ENCODE data around the gene ITPK1. TPM values are rescaled to one million over a fixed set of nuclear protein-coding genes. Genes with fewer than 3 reads are reported as not detected.

Gene ITPK1
- total RNA-seq, 2 experiments from 2014 or later = 12.2 to 18.9 TPM

GRCh38 chr14:93002049-93002448 is 113.7 kb downstream of the ITPK1 start:
- no peaks in the 10 kb centered on the region for H3K27me3 Mint-ChIP-seq (ENCODE audit: low read depth)
- H3K4me3 Mint-ChIP-seq = no peak overlapping the region
- H3K27ac Mint-ChIP-seq = no peak overlapping the region
- DNase-seq = no peak
- intact Hi-C loops (cut with micrococcal nuclease) = no loop called here
- no peaks in the 10 kb centered on the region for H3K9me3 Mint-ChIP-seq
- no peaks in the 10 kb centered on the region for H3K4me1 Mint-ChIP-seq (ENCODE audit: low read depth)
- CTCF ChIA-PET = no interaction called here
- no peaks in the 10 kb centered on the region for H3K36me3 Mint-ChIP-seq (ENCODE audit: low read depth)

DNA sequence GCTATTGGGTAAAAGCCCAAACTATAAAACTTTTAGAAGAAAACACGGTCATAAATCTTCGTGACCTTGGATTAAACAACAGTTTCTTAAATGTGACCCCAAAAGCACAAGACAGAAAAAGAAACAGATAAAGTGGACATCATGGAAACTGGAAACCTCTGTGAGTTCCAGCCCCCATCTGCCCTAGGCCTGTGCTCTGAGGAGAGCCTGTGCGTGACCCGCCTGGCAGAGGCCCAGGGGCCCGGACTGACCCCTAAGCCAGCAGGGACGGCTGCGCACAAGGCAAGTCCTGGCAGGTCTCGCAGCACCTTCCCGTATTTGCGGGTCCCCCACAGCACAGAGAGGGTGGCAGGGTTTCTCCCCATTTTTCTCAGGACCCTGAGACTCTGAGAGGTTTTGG is 116.8 kb downstream of the ITPK1 start:
- Mint-ChIP-seq H3K4me3 (no peak overlapping the region), H3K27ac (no peak overlapping the region), H3K27me3 (ENCODE audit: low read depth) (no peaks in the 10 kb centered on the region), H3K9me3 (no peaks in the 10 kb centered on the region), H3K36me3 (ENCODE audit: low read depth) (no peaks in the 10 kb centered on the region), H3K4me1 (ENCODE audit: low read depth) (no peaks in the 10 kb centered on the region)
- DNase-seq = no peak
- CTCF ChIA-PET = no interaction called here
- intact Hi-C loops (cut with micrococcal nuclease) = no loop called here

DNA sequence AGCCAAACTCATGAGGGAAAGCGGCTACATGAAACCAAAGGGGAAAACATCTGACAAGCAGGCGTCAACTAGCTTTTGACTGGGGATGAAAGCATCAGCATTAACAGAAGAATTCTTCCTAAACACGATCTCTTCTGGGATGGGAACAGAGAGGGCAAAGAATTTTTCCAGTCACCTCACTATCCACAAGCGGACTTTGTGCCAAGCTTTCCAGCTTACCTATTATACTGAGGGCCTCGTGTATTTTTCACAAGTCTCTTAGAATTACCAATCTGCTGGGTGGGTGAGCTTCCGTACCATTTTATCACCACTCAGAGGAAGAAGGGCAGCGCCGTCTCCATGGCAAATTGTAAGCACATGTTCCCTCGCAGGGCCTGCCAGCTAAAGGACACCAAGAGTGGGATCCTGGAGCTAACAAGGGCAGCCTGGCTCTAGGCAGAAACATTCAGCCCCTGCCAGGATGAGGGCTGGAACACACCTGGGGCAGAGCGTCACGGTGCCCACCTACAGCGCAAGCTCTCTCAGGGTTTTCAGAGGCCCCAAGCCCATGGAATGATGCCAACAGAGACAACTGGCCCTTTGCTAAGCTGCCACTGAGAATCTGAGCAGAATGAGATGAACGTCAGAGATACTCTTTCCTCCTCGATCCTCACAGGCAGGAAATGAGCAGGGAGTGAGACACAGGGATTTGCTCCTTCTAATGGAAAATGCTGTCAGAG is 118.2 kb downstream of the ITPK1 start:
- Mint-ChIP-seq H3K27me3 (ENCODE audit: low read depth) (no peaks in the 10 kb centered on the region), H3K4me3 (no peak overlapping the region), H3K36me3 (ENCODE audit: low read depth) (peaks cover 6% of the 10 kb centered on the region), H3K4me1 (ENCODE audit: low read depth) (no peaks in the 10 kb centered on the region), H3K27ac (no peak overlapping the region), H3K9me3 (no peaks in the 10 kb centered on the region)
- no peak for DNase-seq
- CTCF ChIA-PET = interaction anchor here (0.7 kb wide), 1 partner anchor 95 kb away, joined by 3 read pairs; no protein-coding TSS in a partner anchor
- intact Hi-C loops (cut with micrococcal nuclease) = no loop called here

DNA sequence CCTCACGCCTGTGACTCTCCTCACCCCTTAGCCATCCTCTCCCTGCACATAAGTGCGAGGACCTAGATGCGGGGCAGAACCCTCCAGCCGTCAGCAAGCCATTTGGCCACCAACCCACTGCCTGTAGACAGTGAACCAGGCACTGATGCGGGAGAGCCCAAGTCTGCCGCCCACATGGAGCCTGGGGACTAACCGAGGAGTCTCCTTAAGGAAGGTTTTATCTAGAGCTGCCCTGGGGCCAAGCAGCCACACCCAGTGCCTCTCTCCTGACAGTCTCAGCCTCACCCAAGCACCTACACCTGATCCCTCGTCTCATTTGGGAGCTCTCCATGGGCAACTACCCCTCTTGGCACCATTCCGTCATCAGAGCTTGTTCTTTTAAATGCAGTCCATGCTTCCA is 120.1 kb downstream of the ITPK1 start:
- intact Hi-C loops (cut with micrococcal nuclease) = no loop called here
- CTCF ChIA-PET = no interaction called here
- no peak overlapping the region for H3K27ac Mint-ChIP-seq
- H3K27me3 Mint-ChIP-seq (ENCODE audit: low read depth) = no peaks in the 10 kb centered on the region
- no peak for DNase-seq
- H3K36me3 Mint-ChIP-seq (ENCODE audit: low read depth) = peaks cover 6% of the 10 kb centered on the region
- H3K4me1 Mint-ChIP-seq (ENCODE audit: low read depth) = no peaks in the 10 kb centered on the region
- no peak overlapping the region for H3K4me3 Mint-ChIP-seq
- H3K9me3 Mint-ChIP-seq = no peaks in the 10 kb centered on the region

GRCh38 chr14:92994942-92995341 is 120.8 kb downstream of the ITPK1 start:
- CTCF ChIA-PET = no interaction called here
- DNase-seq = no peak
- intact Hi-C loops (cut with micrococcal nuclease) = no loop called here
- no peaks in the 10 kb centered on the region for H3K27me3 Mint-ChIP-seq (ENCODE audit: low read depth)
- H3K4me3 Mint-ChIP-seq = no peak overlapping the region
- no peak overlapping the region for H3K27ac Mint-ChIP-seq
- no peaks in the 10 kb centered on the region for H3K4me1 Mint-ChIP-seq (ENCODE audit: low read depth)
- no peaks in the 10 kb centered on the region for H3K9me3 Mint-ChIP-seq
- H3K36me3 Mint-ChIP-seq (ENCODE audit: low read depth) = peaks cover 6% of the 10 kb centered on the region

GRCh38 chr14:92994131-92994676 is 121.5 kb downstream of the ITPK1 start:
- Mint-ChIP-seq H3K27me3 (ENCODE audit: low read depth) (no peaks in the 10 kb centered on the region), H3K4me3 (no peak overlapping the region), H3K36me3 (ENCODE audit: low read depth) (peaks cover 6% of the 10 kb centered on the region), H3K27ac (no peak overlapping the region), H3K4me1 (ENCODE audit: low read depth) (no peaks in the 10 kb centered on the region), H3K9me3 (no peaks in the 10 kb centered on the region)
- CTCF ChIA-PET = no interaction called here
- no peak for DNase-seq
- intact Hi-C loops (cut with micrococcal nuclease) = no loop called here

- intact Hi-C loops (cut with micrococcal nuclease) = no loop called here
- H3K36me3 Mint-ChIP-seq (ENCODE audit: low read depth) = peaks cover 6% of the 10 kb centered on the region
- H3K27ac Mint-ChIP-seq = no peak overlapping the region
- H3K9me3 Mint-ChIP-seq = no peaks in the 10 kb centered on the region
- H3K4me3 Mint-ChIP-seq = no peak overlapping the region
- no peaks in the 10 kb centered on the region for H3K4me1 Mint-ChIP-seq (ENCODE audit: low read depth)
- CTCF ChIA-PET = no interaction called here
- no peak for DNase-seq
- H3K27me3 Mint-ChIP-seq (ENCODE audit: low read depth) = no peaks in the 10 kb centered on the region
These were observed 122.4 kb downstream of the ITPK1 start for GRCh38 chr14:92993302-92993701.

DNA sequence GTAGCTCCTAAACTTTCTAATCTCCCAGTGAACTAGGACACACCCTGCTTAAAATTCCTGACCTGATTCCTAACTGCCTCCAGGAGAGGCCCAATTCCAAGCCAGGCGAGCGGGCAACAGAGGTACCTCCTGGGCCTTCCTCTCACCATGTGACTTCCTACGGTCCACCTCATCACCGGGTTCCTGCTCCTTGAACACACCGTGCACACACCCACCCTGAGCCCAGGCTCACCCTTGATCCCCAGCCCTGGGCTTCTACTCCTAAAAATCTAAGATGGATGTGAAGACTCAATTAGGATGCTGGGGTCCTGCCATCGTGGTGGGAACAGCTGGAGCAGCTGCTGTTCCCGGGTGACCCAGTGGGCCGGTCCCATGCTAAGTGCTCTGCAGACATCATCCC is 124.2 kb downstream of the ITPK1 start:
- H3K36me3 Mint-ChIP-seq (ENCODE audit: low read depth) = peaks cover 6% of the 10 kb centered on the region
- H3K27ac Mint-ChIP-seq = no peak overlapping the region
- CTCF ChIA-PET = no interaction called here

GRCh38 chr14:92990456-92991430 is 125.0 kb downstream of the ITPK1 start:
- H3K4me3 Mint-ChIP-seq = no peak overlapping the region

More for the DNA sequence above, 124.2 kb downstream of the ITPK1 start:
- Mint-ChIP-seq H3K4me3 (no peak overlapping the region), H3K9me3 (no peaks in the 10 kb centered on the region), H3K4me1 (ENCODE audit: low read depth) (no peaks in the 10 kb centered on the region), H3K27me3 (ENCODE audit: low read depth) (no peaks in the 10 kb centered on the region)
- intact Hi-C loops (cut with micrococcal nuclease) = no loop called here
- DNase-seq = no peak

DNA sequence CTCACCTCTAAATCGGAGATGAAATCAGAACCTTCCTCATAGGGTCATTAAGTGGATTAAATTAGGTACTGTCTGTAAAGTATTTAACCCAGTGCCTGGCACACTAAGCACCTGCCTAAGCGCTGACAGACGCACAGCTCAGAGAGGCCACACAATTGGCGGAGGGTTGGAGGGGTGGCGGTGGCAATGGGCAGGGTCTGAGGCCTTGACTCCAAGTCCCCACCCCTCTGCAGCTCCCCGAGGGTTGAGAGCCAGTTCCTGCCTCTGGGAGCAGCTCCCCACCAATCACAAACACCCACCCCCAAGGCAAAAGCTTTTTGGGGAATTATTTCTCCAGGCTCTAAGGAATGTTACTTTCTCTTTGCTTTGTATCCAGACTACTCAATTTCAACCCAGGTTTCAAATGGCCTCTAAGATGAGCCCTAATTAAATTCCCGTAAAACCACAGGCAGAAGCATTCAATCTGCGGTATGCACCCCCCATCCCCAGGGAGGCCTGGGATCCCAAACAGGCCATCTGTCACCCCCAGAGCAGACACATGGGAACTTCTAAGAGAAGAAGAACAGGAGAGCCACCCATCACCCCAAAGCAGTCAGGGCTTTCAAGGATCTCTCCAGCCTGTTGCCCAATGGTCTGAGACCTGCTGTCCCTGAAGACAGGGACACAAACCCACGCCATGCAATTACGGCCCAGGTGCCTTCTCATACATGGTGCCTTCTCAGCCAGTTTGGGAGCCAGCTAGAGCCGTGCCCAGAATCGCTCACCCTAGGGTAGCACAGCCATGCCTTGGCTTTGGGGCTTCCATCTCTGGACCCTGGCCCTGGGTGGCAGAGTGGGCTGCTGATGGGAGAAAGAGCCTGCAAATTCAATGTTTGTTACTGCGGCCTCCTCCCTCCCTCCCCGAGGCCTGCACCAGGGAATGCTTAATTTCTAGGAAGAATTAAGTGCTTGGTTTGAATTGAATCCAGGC is 126.7 kb downstream of the ITPK1 start:
- no peak overlapping the region for H3K27ac Mint-ChIP-seq
- H3K9me3 Mint-ChIP-seq = no peaks in the 10 kb centered on the region
- CTCF ChIA-PET = no interaction called here
- no peak overlapping the region for H3K4me3 Mint-ChIP-seq
- H3K27me3 Mint-ChIP-seq (ENCODE audit: low read depth) = no peaks in the 10 kb centered on the region
- peaks cover 10% of the 10 kb centered on the region for H3K36me3 Mint-ChIP-seq (ENCODE audit: low read depth)
- no peak for DNase-seq
- intact Hi-C loops (cut with micrococcal nuclease) = no loop called here
- H3K4me1 Mint-ChIP-seq (ENCODE audit: low read depth) = no peaks in the 10 kb centered on the region

More at GRCh38 chr14:92990456-92991430, 125.0 kb downstream of the ITPK1 start:
- intact Hi-C loops (cut with micrococcal nuclease) = no loop called here
- CTCF ChIA-PET = no interaction called here
- DNase-seq = no peak
- H3K4me1 Mint-ChIP-seq (ENCODE audit: low read depth) = no peaks in the 10 kb centered on the region
- H3K36me3 Mint-ChIP-seq (ENCODE audit: low read depth) = peaks cover 6% of the 10 kb centered on the region
- H3K9me3 Mint-ChIP-seq = no peaks in the 10 kb centered on the region
- no peaks in the 10 kb centered on the region for H3K27me3 Mint-ChIP-seq (ENCODE audit: low read depth)
- no peak overlapping the region for H3K27ac Mint-ChIP-seq

DNA sequence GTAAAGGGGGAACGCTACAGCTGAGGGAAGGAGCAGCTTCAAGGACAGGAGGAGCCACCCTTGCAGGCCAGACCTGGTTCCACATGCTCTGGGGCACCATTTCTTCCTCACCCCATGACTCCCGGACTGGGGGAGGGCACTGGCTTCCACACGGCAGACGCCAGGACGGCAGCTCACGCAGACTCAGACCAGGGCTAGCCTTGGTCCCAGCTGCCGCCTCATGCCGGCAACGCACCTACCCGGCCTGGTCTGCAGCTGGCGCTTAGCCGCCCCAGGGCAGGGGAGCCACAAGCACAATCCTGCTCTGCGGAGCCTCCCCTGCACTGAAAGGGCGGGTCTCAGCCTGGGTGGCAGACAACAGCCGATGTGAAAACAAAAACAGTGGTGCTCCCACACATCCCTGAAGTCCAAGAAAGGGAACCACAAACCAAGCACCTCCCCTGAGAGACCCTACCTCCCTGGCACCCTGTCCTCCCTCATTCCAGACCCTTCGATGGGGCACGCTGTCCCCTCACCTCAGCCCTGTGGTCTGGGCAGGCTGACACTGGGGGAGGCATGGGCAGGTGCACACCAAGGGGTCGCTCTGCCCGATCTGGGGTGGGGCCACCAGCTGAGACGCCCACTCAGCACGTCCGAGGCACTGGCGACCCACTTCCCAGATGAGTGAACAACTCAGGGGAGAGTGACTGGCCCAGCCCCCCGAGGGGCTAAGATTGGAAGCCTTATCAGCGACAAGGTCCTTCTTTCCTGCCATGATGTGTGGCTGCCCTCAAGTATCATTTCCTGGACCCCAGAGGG is 127.8 kb downstream of the ITPK1 start:
- CTCF ChIA-PET = no interaction called here
- Mint-ChIP-seq H3K27me3 (ENCODE audit: low read depth) (no peaks in the 10 kb centered on the region), H3K36me3 (ENCODE audit: low read depth) (peaks cover 7% of the 10 kb centered on the region), H3K4me1 (ENCODE audit: low read depth) (no peaks in the 10 kb centered on the region), H3K4me3 (no peak overlapping the region), H3K9me3 (no peaks in the 10 kb centered on the region), H3K27ac (no peak overlapping the region)
- intact Hi-C loops (cut with micrococcal nuclease) = no loop called here
- no peak for DNase-seq

Measured in activated naive CD4-positive, alpha-beta T cell treated with anti-CD3 and anti-CD28 coated beads for 36 hours (primary cell).